NCI-H2029 (cell line): ENCODE data around the gene GFER.

Source experiments
- DNase-seq: peaks from one replicate; lab custom pipeline; 2025; lab: John Stamatoyannopoulos, UW

GFER gene

GRCh38 chr16:1974157-1975070 is 9.6 kb upstream of the GFER start:
- DNase-seq = no peak

DNA sequence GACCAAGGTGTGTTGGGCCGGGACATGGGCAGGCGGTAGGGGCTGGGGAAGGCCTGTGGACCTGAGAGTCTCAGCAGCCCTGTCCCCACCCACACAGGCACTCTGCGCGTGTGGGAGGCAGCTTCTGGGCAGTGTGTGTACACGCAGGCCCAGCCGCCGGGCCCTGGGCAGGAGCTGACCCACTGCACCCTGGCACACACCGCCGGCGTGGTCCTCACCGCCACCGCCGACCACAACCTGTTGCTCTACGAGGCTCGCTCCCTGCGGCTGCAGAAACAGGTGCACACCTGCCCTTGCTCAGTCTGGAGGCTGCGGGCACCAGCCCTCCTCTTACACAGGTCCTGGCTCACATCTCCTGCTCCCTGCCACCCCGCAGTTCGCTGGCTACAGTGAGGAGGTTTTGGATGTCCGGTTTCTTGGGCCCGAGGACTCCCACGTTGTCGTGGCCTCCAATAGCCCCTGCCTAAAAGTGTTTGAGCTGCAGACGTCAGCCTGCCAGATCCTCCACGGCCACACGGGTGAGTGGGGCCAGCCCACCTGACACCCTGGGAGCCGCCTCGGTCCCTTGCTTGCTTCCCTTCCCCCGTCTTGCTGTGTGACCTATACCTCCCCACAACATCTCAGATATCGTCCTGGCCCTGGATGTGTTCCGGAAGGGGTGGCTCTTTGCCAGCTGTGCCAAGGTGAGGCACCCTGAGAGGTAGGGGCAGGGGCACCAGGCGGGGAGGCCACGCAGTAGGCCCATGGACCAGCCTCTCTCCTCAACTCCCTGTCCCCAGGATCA is 8.4 kb upstream of the GFER start:
- DNase-seq = no peak

- DNase-seq = no peak
Measured at GRCh38 chr16:1976216-1976520, 7.8 kb upstream of the GFER start.

GRCh38 chr16:1976951-1977874 is 6.8 kb upstream of the GFER start:
- no peak for DNase-seq

- DNase-seq = no peak
Measured at GRCh38 chr16:1977875-1978268, 6.1 kb upstream of the GFER start.

DNA sequence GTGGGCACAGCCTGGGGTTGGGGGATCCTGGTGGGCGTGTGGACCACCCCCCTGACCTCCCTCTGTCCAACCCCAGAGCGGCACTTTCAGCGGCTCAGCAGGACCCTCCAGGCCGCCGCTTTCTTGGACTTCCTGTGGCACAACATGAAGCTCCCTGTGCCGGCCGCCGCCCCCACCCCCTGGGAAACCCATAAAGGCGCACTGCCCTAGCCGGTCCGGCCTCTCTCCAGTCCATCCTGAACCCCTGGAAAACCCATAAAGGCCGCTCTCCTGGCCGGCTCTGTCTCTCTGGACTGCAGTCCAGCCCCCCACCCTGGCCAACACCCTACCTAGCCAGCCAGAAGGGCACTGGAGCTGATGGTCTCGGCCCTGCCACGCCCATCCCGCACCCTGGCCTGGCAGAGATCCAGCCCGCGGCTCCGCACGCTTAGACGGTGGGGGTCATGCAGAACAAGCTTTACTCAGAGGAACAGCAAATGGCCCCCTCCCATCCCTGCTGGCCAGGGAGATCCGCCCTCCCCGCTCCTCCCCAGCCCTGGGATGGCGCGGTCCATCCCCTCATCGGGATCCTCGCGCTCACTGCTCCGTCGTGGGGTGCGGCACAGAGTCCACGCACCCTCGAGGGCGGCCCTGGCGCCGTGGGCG is 5.4 kb upstream of the GFER start:
- no peak for DNase-seq

DNA sequence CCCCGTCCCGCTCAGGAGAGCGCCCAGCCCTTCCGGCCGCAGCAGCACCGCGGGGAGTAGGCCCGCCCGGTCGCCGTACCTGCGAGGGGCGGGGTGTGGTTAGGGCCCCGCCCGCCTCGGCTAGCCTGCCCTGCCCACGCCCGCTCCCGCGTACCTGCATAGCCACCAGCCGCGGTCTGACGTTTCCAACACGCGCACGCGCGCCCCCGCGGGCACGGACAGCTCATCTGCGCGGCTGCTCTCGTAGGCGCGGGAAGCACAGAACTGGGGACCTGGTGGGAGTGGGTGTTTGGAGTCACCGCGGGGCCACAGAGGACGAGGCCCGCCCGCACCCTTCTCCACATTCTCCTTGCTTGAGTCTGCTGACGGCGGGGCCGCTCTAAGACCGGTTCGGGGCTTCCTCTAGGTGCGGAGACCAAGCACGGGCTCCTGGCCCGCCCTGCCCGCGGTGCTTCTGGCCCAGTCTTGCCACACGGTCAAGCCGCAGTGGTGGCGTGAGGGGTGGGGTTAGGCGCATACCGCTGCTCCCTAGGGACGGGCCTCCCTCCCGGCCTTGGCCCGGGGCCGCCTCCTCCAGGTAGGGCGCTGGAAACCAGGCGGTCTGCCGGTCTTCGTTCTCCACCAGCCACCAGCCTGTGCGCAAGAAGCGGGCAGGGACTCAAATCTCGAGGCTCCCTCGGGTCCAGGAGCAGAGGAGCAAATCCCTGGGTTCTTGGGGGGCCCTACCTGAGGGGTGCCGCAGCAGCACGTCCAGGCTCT is 4.5 kb upstream of the GFER start:
- DNase-seq = peak; percentile 60

- no peak for DNase-seq
Measured at GRCh38 chr16:1980030-1980769, 3.8 kb upstream of the GFER start.

DNA sequence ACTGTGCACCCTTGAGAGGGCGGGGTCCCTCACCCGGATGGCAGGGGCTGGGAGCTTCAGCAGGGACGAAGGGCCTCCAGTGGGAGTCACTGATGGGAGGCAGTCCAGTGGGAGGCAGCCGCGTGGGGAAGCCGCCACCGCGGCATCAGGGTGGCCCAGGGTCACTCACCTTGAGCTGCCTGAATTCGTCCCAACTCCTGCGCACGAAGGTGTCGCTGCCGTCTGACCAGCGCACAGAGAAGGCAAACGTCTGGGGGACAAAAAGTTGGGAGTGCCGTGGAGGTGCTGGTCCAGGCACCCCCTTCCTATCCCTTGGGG is 3.3 kb upstream of the GFER start:
- no peak for DNase-seq

DNA sequence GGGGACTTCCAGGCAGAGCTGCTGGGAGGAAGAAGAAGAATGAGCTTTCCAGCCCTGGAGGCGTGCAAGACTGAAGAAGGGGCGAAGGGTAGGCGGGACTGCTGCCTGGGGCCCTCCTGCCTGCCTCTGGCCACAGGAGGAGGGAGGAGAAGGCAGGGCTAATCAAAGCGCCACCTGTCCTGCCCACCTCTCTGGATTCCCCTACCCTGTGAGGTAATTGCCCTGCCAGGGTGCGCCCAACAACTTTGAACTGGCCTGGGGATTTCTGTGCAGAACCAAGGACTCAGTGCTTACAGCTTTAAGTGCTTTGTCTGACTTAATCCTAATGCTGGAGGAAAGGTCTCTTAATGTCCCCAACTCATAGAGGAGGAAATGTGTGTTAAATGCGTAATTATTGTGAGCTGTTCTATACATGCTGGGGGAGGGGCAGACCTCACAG is 2.6 kb upstream of the GFER start, which contains the start of gene NOXO1:
TSS of gene NOXO1 (minus strand) at position 72 of the 439 bp plus-strand sequence. CDS start 290 bp downstream, outside the sequence.
- no peak for DNase-seq

- DNase-seq = no peak
Measured at GRCh38 chr16:1982013-1982433, 2.0 kb upstream of the GFER start.

DNA sequence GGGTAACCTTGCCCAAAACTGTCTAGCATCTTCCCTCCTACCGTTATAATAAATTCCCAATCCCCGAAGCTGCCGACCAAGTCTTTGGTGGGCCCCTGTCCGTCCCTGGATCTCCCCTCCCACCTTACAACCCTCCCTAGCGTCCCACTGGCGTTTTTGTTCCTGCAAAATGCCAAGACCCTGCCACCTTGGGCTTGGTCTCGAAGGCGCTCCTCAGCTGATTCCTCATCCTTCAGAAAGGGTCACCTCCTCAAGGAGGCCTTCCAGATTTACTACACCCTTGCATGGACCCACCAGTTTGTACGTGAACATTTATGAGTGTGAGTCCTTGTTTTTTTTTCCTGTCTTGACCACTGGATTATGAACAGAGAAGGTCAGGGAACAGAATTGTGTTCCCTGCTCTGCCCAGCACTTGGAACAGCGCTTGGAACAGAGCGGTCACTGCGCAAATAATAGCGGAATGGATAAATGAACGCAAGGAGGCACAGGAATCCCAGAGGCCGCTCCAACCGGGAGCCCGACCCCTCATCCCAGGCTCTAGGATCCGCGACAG is 926 bp upstream of the GFER start:
- no peak for DNase-seq

- DNase-seq = no peak
Measured at GRCh38 chr16:1984347-1985225, 593 bp downstream of the GFER start.

DNA sequence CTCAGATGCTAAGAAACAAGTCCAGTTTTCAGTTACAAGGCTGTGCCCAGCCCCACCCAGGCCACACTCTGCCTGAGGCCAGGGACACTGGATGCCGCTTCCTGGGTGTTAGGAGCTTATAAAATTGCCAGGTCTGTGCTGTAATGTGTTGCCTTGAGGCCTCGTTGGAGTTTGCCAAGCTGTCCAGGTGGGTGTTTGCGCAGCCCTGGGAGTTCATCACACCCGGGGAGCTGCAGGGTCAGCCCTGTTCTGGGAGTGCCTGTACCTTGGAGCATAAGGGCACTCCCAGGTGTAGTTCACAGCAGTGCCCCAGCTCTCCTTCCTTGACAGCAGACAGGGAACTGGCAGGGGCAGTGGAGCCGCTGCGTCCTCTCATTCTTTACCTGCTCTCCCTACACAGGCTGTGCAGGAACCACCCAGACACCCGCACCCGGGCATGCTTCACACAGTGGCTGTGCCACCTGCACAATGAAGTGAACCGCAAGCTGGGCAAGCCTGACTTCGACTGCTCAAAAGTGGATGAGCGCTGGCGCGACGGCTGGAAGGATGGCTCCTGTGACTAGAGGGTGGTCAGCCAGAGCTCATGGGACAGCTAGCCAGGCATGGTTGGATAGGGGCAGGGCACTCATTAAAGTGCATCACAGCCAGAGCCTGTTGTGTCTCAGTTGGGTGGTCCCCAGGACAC is 1.6 kb downstream of the GFER start:
- DNase-seq = no peak

- no peak for DNase-seq
Measured at GRCh38 chr16:1987198-1987597, 3.2 kb downstream of the GFER start.

DNA sequence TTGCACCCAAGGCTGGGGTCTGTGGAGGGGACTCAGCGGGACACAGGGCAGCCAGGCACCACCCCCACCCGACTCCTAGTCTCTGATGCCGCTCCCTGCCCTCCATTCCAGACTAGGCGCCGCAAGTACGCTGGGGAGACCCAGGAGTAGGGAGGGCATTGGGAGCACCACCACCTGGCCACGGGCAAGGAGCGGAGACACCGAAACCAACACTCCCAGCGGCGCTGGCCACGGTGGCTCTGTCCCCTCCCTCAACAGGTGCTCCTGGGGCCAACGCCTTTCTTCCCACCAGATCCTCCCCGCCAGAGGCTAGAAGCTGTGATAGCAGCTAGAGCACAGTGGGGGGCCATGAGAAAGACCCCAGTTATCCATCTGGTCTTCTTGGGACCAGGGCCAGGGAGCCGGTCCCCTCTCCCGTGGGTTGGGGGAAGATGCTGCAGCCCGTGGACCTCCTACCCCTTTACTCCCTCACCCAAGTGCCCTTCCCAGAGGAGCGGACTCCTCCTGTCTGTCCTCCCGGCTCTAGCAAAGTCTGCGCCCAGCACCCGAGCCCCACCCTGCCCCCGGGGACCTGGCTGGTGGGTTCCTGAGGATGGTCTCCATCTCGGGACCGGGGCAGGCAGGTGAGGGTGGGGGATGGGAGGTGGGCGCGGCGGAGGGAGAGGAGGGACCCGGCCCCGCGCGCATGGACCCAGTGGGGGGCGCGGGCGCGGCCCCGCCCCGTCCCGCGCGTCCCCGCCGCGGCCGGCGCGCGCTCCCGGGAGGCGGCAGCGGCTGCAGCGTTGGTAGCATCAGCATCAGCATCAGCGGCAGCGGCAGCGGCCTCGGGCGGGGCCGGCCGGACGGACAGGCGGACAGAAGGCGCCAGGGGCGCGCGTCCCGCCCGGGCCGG is 5.5 kb downstream of the GFER start, which contains the start of gene SYNGR3:
TSS of gene SYNGR3 (plus strand) at position 762 of the 892 bp plus-strand sequence. CDS start 133 bp downstream, outside the sequence.
- no peak for DNase-seq

- DNase-seq = no peak
Measured at GRCh38 chr16:1990101-1990350, 6.0 kb downstream of the GFER start.
